NCI-H345 (cell line): Measurements from ENCODE around the gene SCN4A.
A peak's percentile ranks its signal among the peaks of the same experiment; 100 is the strongest.
"Not testable (repeated sequence)": the region's sequence is repeated elsewhere in the genome, so short reads cannot be mapped to it uniquely, and the experiment has no call there.

Experiments used
- DNase-seq: peaks from one replicate; lab custom pipeline; 2025; lab: John Stamatoyannopoulos, UW

SCN4A gene

GRCh38 chr17:63972796-63973195 lies at the start of gene SCN4A:
Gene SCN4A, minus strand, starts transcription at chr17:63972918. Its CDS starts 77 bp downstream, at chr17:63972841.
- DNase-seq = no peak

- no peak for DNase-seq
Measured at GRCh38 chr17:64020056-64020766, 47.5 kb upstream of the SCN4A start, which contains the start of gene ICAM2. Gene ICAM2, minus strand, starts transcription at chr17:64020633. Its CDS starts 13,942 bp downstream, at chr17:64006691.

GRCh38 chr17:64019551-64019961 lies 46.8 kb upstream of the SCN4A start:
- DNase-seq = not testable (repeated sequence)

DNA sequence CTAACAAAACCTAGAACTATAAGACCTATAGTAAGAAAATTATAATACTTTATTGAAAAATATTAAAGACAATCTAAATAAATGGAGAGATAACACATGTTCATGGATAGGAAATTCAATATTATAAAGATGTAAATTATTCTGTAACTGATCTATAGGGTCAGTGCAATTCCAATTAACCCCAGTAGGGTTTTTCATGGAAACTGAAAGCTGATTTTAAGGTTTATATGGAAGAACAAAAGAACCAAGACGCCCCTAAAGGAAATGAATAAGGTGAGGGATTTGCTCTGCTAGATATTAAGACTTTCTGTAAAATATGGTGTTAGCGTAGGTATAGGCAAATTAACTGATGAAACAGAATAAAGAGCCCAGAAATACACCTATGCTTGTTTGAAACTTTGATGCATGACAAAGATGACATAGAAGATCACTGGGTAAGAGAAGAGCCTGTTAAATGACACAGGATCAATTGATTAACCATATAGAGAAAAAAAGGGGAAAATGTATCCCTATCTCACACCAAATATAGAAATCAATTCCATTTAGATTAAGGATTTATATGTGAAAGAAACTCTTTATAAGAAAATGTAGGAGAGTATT lies 44.8 kb upstream of the SCN4A start:
- no peak for DNase-seq

- no peak for DNase-seq
Measured at GRCh38 chr17:64016974-64017373, 44.3 kb upstream of the SCN4A start.

- DNase-seq = no peak
Measured at GRCh38 chr17:64016231-64016784, 43.6 kb upstream of the SCN4A start.

DNA sequence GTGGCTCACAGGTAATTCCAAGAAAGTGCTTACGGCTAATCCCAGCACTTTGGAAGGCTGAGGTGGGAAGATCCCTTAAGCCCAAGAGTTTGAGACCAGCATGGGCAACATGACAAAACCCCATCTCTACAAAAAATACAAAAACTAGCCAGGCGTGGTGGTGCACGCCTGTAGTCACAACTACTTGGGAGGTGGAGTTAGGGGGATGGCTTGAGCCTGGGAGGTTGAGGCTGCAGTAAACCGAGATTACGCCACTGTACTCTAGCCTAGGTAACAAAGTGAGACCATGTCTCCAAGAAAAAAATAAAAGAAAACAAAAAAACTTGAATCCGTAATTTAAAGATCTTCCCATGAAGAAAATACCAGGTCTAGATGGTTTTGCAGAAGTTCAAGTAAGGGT lies 42.7 kb upstream of the SCN4A start:
- no peak for DNase-seq

GRCh38 chr17:64009571-64010402 lies 37.1 kb upstream of the SCN4A start:
- DNase-seq = no peak

DNA sequence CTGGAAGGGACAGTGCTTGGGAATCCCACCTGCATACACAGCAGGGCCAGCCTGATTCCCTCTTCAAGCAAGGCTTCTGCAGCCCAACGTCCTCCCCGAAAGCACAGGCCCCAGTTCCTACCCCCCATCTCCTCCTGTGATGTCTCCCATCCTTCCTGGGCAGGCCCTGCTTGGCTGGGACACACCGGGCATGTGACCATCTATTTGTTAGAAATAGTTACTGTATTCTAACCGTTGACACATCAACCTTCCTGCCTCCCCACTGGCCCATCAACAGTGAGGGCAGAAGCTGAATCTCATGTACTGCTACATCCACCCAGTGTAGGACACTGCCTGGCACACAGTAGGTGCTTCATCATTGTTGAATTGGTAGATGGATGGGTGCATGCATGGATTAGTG lies 36.1 kb upstream of the SCN4A start:
- DNase-seq = no peak

DNA sequence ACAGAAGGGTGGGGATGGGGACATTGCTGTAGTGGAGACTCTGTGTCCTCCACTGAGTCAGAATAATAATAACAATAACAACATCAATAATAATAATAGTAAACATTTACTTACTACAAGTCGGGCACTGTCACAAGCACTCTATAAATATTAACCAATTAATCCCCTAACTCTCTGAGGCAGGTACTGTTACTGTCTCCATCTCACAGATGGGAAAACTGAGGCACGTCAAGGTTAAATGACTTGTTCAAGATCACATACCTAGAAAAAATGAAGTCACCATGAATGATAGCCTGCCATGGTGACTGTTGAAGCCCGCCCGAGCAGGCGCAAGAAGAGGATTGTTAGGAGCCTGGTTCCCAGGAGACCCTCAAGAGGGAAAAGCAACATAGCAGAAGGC lies 35.6 kb upstream of the SCN4A start:
- no peak for DNase-seq

DNA sequence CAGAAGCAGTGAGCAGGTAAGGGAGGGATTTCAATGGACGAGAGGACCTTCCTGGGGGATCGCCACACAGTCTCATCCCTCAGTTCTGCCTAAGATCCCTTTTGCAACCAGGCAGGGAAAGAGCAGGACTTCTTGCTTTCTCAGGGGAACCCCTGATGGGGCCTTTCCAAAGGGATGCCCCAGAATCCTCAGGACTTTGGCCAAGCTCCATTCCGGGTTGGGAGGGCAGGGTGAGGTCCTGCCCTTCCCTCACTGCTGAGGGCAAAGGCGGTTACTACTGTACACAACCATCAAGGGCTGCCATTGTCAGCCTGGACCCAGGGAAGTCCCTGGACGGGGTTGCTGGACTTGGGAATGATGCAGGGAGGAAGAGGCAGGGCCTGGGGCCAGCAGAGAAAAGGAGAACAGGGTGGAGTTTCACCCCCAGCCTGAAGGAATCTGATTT lies 35.1 kb upstream of the SCN4A start:
- DNase-seq = no peak

DNA sequence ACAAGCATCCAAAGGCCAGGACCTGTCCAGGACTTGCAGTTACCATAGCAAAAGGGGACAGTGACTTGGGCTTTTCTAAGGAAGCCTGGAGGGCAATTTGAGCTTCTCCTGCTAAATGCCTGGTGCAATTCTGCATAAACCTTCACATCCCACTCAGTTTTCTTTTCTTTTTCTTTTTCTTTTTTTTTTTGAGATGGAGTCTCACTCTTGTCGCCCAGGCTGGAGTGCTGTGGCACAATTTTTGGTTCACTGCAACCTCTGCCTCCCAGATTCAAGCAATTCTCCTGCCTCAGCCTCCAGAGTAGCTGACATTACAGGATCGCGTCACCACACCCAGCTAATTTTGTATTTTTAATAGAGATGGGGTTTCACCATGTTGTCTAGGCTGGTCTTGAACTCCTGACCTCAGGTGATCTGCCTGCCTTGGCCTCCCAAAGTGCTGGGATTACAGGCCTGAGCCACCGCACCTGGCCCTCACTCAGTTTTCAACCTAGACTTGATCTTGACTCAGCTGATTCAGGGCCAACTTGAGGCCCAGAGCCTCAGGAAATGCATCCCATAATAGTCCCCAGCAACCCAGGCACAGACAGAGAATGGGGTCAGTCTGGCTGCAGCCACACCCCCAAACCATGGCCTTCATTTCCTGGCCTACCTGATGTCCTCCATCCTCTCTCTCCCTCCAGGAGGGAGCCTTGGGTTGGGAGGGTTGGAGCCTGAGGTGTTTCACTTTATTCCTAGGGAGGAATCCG lies 34.5 kb upstream of the SCN4A start:
- DNase-seq = not testable (repeated sequence)

GRCh38 chr17:64006361-64007088 lies 33.8 kb upstream of the SCN4A start:
- DNase-seq = no peak

GRCh38 chr17:64005734-64006167 lies 33.0 kb upstream of the SCN4A start:
- DNase-seq = peak; percentile 69

- DNase-seq = peak; percentile 36
Measured at GRCh38 chr17:64004903-64005733, 32.4 kb upstream of the SCN4A start.

DNA sequence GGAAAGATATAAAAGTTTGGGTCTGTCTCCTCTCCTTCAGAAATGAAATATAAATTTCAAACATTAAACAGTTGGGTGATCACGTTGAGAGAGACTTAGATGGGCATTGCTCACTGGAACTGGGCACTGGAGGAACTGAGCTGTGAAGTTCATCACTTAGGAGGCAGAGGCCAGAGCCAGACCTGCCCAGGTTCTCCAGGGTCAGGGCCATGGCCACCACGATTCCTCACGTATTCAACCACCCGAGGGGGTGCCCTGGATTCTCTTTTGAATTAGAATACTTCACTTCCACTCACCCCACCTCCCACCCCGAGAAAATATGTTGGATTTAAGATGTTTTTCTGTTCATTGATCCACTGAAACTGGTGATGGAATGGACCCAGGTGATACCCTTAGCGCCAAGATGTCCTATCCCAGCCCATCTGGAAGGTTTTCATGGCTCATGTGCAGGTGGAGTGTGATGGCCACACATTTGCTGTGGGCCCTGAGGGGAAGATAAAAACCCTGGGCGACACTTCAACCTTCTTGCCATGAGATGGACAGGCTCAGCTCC lies 31.6 kb upstream of the SCN4A start:
- no peak for DNase-seq

DNA sequence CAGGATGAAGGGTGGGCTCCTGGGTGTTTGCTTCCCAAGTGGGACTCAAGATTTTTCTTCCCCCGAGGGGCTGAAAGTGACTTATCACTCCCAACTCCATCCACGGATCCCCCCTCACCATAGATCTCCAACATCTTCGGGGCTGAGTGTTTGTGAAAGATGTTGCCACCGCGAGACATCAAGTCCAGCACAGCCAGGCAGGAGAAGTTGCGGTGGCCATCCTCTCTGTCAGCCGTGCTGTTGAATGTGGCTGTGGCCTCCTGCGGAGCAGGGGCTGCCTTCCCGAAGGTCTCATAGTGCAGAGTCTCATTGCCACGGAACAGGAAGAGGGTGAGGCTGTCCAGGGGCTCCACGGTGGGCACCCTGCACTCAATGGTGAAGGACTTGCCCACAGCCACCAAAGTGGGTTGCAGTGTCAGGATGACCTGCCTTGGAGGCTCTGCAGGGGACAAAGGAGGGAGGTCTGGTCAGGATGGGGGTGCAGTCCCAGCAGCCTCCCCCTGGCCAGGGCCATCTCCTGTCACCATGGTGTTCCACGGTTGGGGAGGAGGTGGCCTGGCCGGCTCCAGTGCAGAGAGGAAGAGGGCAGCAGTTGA lies 30.9 kb upstream of the SCN4A start:
- no peak for DNase-seq

GRCh38 chr17:64002658-64003525 lies 30.2 kb upstream of the SCN4A start:
- no peak for DNase-seq
